ENCODE results near the gene STAMBP.
"Not testable (repeated sequence)": the region's sequence is repeated elsewhere in the genome, so short reads cannot be mapped to it uniquely, and the experiment has no call there.

The STAMBP gene

DNA sequence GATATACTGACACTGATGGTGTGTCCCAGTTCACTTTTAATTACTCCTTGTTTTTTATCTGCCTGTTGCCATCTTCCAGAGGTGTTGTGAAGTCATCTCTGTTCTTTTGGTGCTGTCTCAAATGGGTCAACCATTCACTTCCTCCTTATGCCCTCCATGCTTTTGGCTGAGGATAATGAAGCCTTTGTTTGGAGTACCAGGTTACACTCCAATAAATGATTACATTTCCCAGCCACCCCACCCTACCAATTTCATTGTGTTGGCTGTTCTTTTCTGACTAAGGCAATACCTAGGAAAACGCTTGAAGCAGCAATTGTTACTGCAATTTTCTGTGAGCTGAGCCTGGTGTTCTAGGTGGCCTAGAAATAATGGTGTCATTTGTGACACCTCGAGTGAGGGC lies 34.2 kb downstream of the STAMBP start:
- TF ChIP-seq, protein P1, sequence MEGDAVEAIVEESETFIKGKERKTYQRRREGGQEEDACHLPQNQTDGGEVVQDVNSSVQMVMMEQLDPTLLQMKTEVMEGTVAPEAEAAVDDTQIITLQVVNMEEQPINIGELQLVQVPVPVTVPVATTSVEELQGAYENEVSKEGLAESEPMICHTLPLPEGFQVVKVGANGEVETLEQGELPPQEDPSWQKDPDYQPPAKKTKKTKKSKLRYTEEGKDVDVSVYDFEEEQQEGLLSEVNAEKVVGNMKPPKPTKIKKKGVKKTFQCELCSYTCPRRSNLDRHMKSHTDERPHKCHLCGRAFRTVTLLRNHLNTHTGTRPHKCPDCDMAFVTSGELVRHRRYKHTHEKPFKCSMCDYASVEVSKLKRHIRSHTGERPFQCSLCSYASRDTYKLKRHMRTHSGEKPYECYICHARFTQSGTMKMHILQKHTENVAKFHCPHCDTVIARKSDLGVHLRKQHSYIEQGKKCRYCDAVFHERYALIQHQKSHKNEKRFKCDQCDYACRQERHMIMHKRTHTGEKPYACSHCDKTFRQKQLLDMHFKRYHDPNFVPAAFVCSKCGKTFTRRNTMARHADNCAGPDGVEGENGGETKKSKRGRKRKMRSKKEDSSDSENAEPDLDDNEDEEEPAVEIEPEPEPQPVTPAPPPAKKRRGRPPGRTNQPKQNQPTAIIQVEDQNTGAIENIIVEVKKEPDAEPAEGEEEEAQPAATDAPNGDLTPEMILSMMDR (IDR thresholded peaks at IDR 0.05; ENCODE audit: low read depth, low read length): no peak
- TF ChIP-seq MYC (IDR thresholded peaks at IDR 0.05; ENCODE audit: low read depth, low read length) (no peak), POLR2A (IDR thresholded peaks at IDR 0.05; ENCODE audit: extremely low read depth, insufficient read length) (no peak)
- TF ChIP-seq, protein P2, sequence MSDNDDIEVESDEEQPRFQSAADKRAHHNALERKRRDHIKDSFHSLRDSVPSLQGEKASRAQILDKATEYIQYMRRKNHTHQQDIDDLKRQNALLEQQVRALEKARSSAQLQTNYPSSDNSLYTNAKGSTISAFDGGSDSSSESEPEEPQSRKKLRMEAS (IDR thresholded peaks at IDR 0.05; ENCODE audit: low read depth, low read length): no peak
- no peak overlapping the region for H3K4me3 ChIP-seq (ENCODE audit: low read depth, low read length)
- no peak for DNase-seq (ENCODE audit: low read depth)

DNA sequence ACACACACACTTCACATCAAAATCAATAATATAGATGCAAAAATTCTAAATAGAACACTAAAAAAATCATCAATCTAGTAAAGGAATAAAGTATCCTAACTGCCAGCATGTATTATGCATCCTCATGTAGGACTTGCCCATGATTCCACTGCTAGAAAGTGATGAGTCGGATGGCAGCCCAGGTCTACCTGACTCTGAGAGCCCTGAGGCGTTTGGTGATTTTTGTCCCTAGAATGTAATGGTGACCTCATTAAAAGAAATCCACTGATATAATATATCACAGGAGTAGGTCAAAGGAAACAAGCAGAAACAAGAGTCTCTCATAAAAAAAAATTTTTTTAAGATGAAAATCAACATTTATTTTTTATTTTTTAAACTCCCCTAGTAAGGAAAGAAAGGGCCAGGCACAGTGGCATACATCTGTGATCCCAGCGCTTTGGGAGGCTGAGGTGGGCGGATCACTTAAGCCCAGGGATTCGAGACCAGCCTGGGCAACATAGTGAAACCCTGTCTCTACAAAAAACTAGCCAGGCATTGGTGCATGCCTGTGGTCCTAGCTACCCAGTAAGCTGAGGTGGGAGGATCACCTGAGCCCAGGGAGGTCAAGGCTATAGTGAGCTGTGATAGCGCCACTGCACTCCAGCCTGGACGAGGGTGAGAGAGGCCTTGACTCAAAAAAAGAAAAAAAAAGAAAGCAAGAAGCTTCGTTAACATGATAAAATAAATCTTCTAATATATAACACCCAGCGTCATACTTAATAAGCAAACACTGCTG lies 39.6 kb downstream of the STAMBP start:
- no peak for DNase-seq (ENCODE audit: low read depth)
- H3K4me3 ChIP-seq (ENCODE audit: low read depth, low read length): no peak overlapping the region
- TF ChIP-seq, protein P1 (IDR thresholded peaks at IDR 0.05; ENCODE audit: low read depth, low read length): no peak
- TF ChIP-seq POLR2A (IDR thresholded peaks at IDR 0.05; ENCODE audit: extremely low read depth, insufficient read length) (no peak), MYC (IDR thresholded peaks at IDR 0.05; ENCODE audit: low read depth, low read length) (no peak)
- TF ChIP-seq, protein P2 (IDR thresholded peaks at IDR 0.05; ENCODE audit: low read depth, low read length): no peak

DNA sequence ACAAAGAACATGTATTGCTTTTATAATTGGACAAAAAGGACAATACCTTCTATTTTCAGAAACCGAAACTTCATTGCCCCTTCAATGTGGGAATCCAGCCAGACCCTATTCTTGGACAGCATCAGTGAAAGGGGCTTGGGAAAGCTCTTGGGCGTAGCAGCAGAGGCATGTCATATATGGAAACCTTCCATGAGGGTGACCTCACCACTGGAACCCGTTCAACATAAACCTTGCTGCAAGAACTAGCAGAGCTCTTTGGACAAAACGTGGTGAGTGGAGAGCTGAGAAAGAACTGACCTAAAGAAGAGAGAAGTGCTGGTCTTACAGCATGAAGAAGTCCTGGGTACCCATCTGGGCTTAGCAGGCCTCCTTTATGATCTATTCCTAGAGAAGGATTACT lies 41.3 kb downstream of the STAMBP start:
- H3K4me3 ChIP-seq (ENCODE audit: low read depth, low read length): no peak overlapping the region
- TF ChIP-seq POLR2A (IDR thresholded peaks at IDR 0.05; ENCODE audit: extremely low read depth, insufficient read length) (no peak), MYC (IDR thresholded peaks at IDR 0.05; ENCODE audit: low read depth, low read length) (no peak)
- TF ChIP-seq, protein P1 (IDR thresholded peaks at IDR 0.05; ENCODE audit: low read depth, low read length): no peak
- TF ChIP-seq, protein P2 (IDR thresholded peaks at IDR 0.05; ENCODE audit: low read depth, low read length): no peak
- no peak for DNase-seq (ENCODE audit: low read depth)

DNA sequence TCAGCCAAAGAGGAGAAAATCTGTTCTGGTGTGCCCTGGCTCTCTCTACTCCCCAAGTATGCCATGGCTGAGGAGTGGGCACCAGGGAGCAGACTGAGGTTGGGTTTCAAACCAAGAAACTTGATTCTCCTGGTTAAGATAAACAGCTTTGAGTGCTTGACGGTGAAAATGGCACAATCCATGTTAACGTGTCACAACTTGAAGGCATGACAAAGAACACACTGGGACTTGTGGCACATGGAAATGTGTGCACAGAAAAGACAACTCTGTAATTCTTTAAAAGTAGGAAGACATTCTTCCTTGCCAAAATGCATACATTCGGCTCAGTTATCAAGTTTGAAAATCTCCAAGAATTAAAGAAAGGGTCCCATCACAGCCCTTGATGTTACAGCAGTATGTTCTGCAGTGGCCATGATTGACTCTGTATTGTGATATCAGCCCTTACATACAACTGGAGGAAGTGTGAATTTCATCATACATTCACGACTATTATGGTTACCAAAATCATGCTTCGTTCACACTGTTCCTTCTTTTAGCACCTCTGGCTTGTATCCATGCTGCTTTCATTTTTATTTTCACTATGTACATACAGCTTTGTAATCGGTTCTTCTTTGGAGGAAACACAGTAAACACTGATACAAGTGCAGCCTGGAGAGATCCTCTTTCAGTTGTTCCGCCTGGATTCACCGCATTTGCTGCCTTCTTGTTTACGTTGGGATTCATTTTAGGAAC lies 48.5 kb downstream of the STAMBP start:
- DNase-seq (ENCODE audit: low read depth): peak; percentile 55
- no peak overlapping the region for H3K4me3 ChIP-seq (ENCODE audit: low read depth, low read length)
- TF ChIP-seq, protein P2 (IDR thresholded peaks at IDR 0.05; ENCODE audit: low read depth, low read length): no peak
- no peak for TF ChIP-seq MYC (IDR thresholded peaks at IDR 0.05; ENCODE audit: low read depth, low read length)
- no peak for TF ChIP-seq POLR2A (IDR thresholded peaks at IDR 0.05; ENCODE audit: extremely low read depth, insufficient read length)
- TF ChIP-seq, protein P1 (IDR thresholded peaks at IDR 0.05; ENCODE audit: low read depth, low read length): no peak

DNA sequence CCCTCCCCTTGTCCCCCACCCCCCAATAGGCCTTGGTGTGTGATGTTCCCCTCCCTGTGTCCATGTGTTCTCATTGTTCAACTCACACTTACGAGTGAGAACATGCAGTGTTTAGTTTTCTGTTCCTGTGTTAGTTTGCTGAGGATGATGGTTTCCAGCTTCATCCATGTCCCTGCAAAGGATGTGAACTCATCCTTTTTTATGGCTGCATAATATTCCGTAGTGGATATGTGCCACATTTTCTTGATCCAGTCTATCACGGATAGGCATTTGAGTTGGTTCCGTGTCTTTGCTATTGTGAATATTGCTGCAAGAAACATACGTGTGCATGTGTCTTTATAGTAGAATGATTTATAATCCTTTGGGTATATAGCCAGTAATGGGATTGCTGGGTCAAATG lies 49.2 kb downstream of the STAMBP start:
- H3K4me3 ChIP-seq (ENCODE audit: low read depth, low read length); DNase-seq (ENCODE audit: low read depth): not testable (repeated sequence)

DNA sequence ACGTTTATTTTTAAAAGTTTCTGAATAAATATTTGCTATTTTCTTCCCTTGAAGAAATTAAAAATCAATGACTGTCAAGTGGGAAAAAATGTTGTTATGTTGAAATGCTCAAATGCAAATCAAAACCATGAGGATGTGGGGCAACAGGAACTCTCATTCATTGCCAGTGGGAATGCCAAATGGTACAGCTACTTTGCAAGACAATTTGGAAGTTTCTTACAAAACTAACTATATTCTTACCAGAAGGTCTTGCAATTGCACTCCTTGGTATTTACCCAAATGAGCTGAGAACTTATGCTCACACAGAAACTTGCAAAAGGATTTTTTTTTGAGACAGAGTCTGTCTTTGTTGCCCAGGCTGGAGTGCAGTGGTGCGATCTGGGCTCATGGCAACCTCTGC lies 56.6 kb downstream of the STAMBP start:
- TF ChIP-seq POLR2A (IDR thresholded peaks at IDR 0.05; ENCODE audit: extremely low read depth, insufficient read length): no peak
- TF ChIP-seq, protein P2 (IDR thresholded peaks at IDR 0.05; ENCODE audit: low read depth, low read length): no peak
- TF ChIP-seq, protein P1 (IDR thresholded peaks at IDR 0.05; ENCODE audit: low read depth, low read length): no peak
- TF ChIP-seq MYC (IDR thresholded peaks at IDR 0.05; ENCODE audit: low read depth, low read length): no peak
- no peak for DNase-seq (ENCODE audit: low read depth)
- no peak overlapping the region for H3K4me3 ChIP-seq (ENCODE audit: low read depth, low read length)

Data from NB4 (cell line).